Naive thymus-derived CD4-positive, alpha-beta T cell (primary cell): ENCODE results near the gene CNNM4. TPM values are rescaled to one million over a fixed set of nuclear protein-coding genes. Genes with fewer than 3 reads are reported as not detected.
A peak's percentile ranks its signal among the peaks of the same experiment; 100 is the strongest.

Experiments
- ATAC-seq: fragments of 150-1000 bp; cut with Tn5 transposase; 2 replicates; pipeline ENCODE4 v1.10.0; 2021; ENCODE audit warnings: mild to moderate bottlenecking, moderate library complexity
- CTCF ChIA-PET: fragments of 350-600 bp; sonication (Branson Sonifier 250); formaldehyde crosslinking; loops from one replicate; lab custom pipeline; 2021; ENCODE audit warnings: antibody characterized with exemption; lab: Charles Lee
- POLR2A ChIA-PET: fragments of 350-600 bp; sonication (Branson Sonifier 250); formaldehyde crosslinking; loops from one replicate; lab custom pipeline; 2021; ENCODE audit warnings: antibody characterized with exemption, inconsistent platforms; lab: Charles Lee
- DNase-seq, 9 donors: peaks; one replicate each; pipeline versions ENCODE4 v3.0.0 to v3.0.0-alpha.2; 2020 to 2022; ENCODE audit warnings: mixed read lengths in 1 of 9
- H3K27ac ChIP-seq: one replicate; pipeline ENCODE4 v1.7.0; 2013; ENCODE audit warnings: mild to moderate bottlenecking, low read depth, low read length, moderate library complexity
- H3K27me3 ChIP-seq, 2 donors: one replicate each; pipeline ENCODE4 v1.7.0; 2013; ENCODE audit warnings: low read length in 2 of 2, mild to moderate bottlenecking in 2 of 2, moderate library complexity in 2 of 2; ENCODE audit not compliant: control insufficient read depth in 2 of 2, insufficient read depth in 2 of 2
- H3K36me3 ChIP-seq, 3 experiments: 1 replicate in 2 of 3; 2 replicates in 1 of 3; pipeline ENCODE4 v1.7.0; 2013; ENCODE audit warnings: low read length in 3 of 3, mild to moderate bottlenecking in 3 of 3, moderate library complexity in 1 of 3; ENCODE audit not compliant: insufficient read depth in 3 of 3, control insufficient read depth in 2 of 3
- H3K4me1 ChIP-seq, 2 donors: one replicate each; pipeline ENCODE4 v1.7.0; 2013; ENCODE audit warnings: low read length in 2 of 2, mild to moderate bottlenecking in 2 of 2, moderate library complexity in 1 of 2; ENCODE audit not compliant: control insufficient read depth in 2 of 2, insufficient read depth in 2 of 2
- H3K4me3 ChIP-seq: 2 replicates; pipeline ENCODE4 v1.7.0; 2013; ENCODE audit warnings: mild to moderate bottlenecking, low read length
- H3K9me3 ChIP-seq, 3 experiments: 1 replicate in 2 of 3; 2 replicates in 1 of 3; pipeline ENCODE4 v1.7.0; 2013; ENCODE audit warnings: low read length in 3 of 3; ENCODE audit not compliant: control insufficient read depth in 2 of 3
- H3K27ac Mint-ChIP-seq, 9 donors: one replicate each; pipeline ENCODE4 v1.8.0; 2020 to 2022; ENCODE audit warnings: mixed read lengths in 9 of 9, mild to moderate bottlenecking in 8 of 9, moderate library complexity in 5 of 9, inconsistent platforms in 2 of 9
- H3K27me3 Mint-ChIP-seq, 5 donors: one replicate each; pipeline ENCODE4 v1.8.0; 2021 to 2022; ENCODE audit warnings: mixed read lengths in 5 of 5, mild to moderate bottlenecking in 1 of 5
- H3K36me3 Mint-ChIP-seq, 5 donors: one replicate each; pipeline ENCODE4 v1.8.0; 2020 to 2022; ENCODE audit warnings: mixed read lengths in 5 of 5, mild to moderate bottlenecking in 3 of 5, inconsistent platforms in 1 of 5
- H3K4me1 Mint-ChIP-seq, 7 donors: one replicate each; pipeline ENCODE4 v1.8.0; 2020 to 2022; ENCODE audit warnings: mixed read lengths in 7 of 7, mild to moderate bottlenecking in 3 of 7, inconsistent platforms in 1 of 7
- H3K4me3 Mint-ChIP-seq, 10 donors: one replicate each; pipeline ENCODE4 v1.8.0; 2020 to 2022; ENCODE audit warnings: mild to moderate bottlenecking in 10 of 10, mixed read lengths in 10 of 10, moderate library complexity in 6 of 10, inconsistent platforms in 2 of 10
- H3K9me3 Mint-ChIP-seq, 11 donors: one replicate each; pipeline ENCODE4 v1.8.0; 2020 to 2022; ENCODE audit warnings: mixed read lengths in 11 of 11, mild to moderate bottlenecking in 4 of 11, inconsistent platforms in 1 of 11, moderate library complexity in 1 of 11
- intact Hi-C, 2 donors: fragments of 100-400 bp; cut with micrococcal nuclease; formaldehyde crosslinking; loops; one replicate each; pipeline ENCODE4 v1.15.1; 2023
- polyA plus RNA-seq, 2 donors: library from polyadenylated mRNA; unstranded; fragments of 300-500 nt; fragmentation: Illumina TruSeq; gene quantifications; one replicate each; pipeline ENCODE4 v1.2.3, GENCODE V29; 2021
- total RNA-seq, 6 experiments: library from RNA in 5 of 6; stranded (reverse) in 5 of 6; gene quantifications; 1 replicate in 5 of 6; 2 replicates in 1 of 6; pipeline ENCODE4 v1.2.3 and lab custom pipeline; 2021 to 2026

The CNNM4 gene
- total and polyA plus RNA-seq, 7 experiments from 2014 or later, result 1.4 to 9.5 (median 5.1) TPM

GRCh38 chr2:96762529-96763311 is 2.0 kb downstream of the CNNM4 start:
- peaks cover 0 to 7% (median 4%) of the 10 kb centered on the region in 5 donors for H3K36me3 Mint-ChIP-seq
- H3K27ac Mint-ChIP-seq, result peak overlapping the region; percentile 16 to 92 (median 75)
- H3K4me1 Mint-ChIP-seq, result peaks cover 48 to 75% (median 64%) of the 10 kb centered on the region in 7 donors
- H3K4me3 Mint-ChIP-seq, result peak overlapping the region; percentile 70 to 96 (median 84)
- ATAC-seq (no peak), DNase-seq (peak in 2 of 9 donors; percentile 13 to 26)
- peak overlapping the region; percentile 83 for H3K4me3 ChIP-seq
- CTCF ChIA-PET, result interaction anchor here (0.6 to 4.8 kb wide), 15 partner anchors 10 to 588 kb away, joined by 3 to 40 read pairs (median 3); no protein-coding TSS in a partner anchor
- POLR2A ChIA-PET, result interaction anchor here (0.6 to 4.1 kb wide), 7 partner anchors 12 to 494 kb away, joined by 3 to 19 read pairs (median 4); partner anchors contain the start of gene CNNM3
- no peaks in the 10 kb centered on the region for H3K9me3 Mint-ChIP-seq
- intact Hi-C loops, result loop anchor here (5.0 to 10.0 kb wide), 12 partner anchors 40 to 1232 kb away; partner anchors contain the start of genes ANKRD39 (in 1 of the 2), ARID5A (in 1 of the 2), CIAO1 (in 1 of the 2) and CNNM3 (in 1 of the 2)
- H3K27ac ChIP-seq, result peak overlapping the region; percentile 35
- H3K27me3 Mint-ChIP-seq, result no peaks in the 10 kb centered on the region
- H3K9me3 ChIP-seq, result no peaks in the 10 kb centered on the region
- peaks cover 0 to 8% (median 0%) of the 10 kb centered on the region in 3 experiments for H3K36me3 ChIP-seq
- peaks cover 46 to 53% of the 10 kb centered on the region in 2 donors for H3K4me1 ChIP-seq
- no peaks in the 10 kb centered on the region for H3K27me3 ChIP-seq

- H3K27me3 ChIP-seq, result no peaks in the 10 kb centered on the region
- Mint-ChIP-seq H3K4me3 (peak overlapping the region; percentile 70 to 96 (median 84)), H3K27ac (peak overlapping the region in 4 of 9 donors; percentile 26 to 78 (median 70)), H3K27me3 (no peaks in the 10 kb centered on the region), H3K9me3 (no peaks in the 10 kb centered on the region), H3K36me3 (peaks cover 0 to 9% (median 4%) of the 10 kb centered on the region in 5 donors), H3K4me1 (peaks cover 55 to 76% (median 66%) of the 10 kb centered on the region in 7 donors)
- intact Hi-C loops, result loop anchor here (5.0 to 10.0 kb wide), 12 partner anchors 39 to 1231 kb away; partner anchors contain the start of genes ANKRD39 (in 1 of the 2), ARID5A (in 1 of the 2), CIAO1 (in 1 of the 2) and CNNM3 (in 1 of the 2)
- ChIA-PET POLR2A (interaction anchor here (0.6 to 4.1 kb wide), 6 partner anchors 40 to 494 kb away, joined by 3 to 17 read pairs (median 4); partner anchors contain the start of gene CNNM3), CTCF (interaction anchor here (0.8 to 4.8 kb wide), 11 partner anchors 11 to 237 kb away, joined by 3 to 40 read pairs (median 4); no protein-coding TSS in a partner anchor)
- DNase-seq (peak in 2 of 9 donors; percentile 14), ATAC-seq (no peak)
- no peaks in the 10 kb centered on the region for H3K9me3 ChIP-seq
- peaks cover 0 to 8% (median 0%) of the 10 kb centered on the region in 3 experiments for H3K36me3 ChIP-seq
- H3K4me1 ChIP-seq, result peaks cover 46 to 53% of the 10 kb centered on the region in 2 donors
- H3K4me3 ChIP-seq, result peak overlapping the region; percentile 83
- no peak overlapping the region for H3K27ac ChIP-seq
Measured at GRCh38 chr2:96763511-96764252, 3.0 kb downstream of the CNNM4 start.

DNA sequence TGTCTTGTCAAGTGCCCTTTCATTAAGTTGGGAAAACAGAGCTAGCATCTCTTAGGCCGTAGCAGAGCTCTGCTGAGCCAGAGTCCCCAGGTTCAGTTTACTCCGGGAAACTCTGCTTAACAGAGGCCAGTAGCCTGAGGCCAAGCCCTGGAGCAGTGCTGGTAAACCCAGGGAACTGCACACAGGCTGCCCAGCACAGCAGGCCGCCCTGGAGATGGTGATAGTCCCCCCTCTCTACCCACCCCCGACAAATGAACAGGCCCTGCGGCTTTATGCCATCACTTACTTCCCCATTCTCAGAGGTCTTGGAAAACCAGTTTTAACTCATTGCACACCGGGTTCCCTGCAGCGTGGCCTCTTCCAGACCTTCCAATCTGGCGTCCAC is 3.5 kb downstream of the CNNM4 start:
- POLR2A ChIA-PET, result interaction anchor here (1.6 to 4.1 kb wide), 2 partner anchors 52 to 226 kb away, joined by 3 to 17 read pairs; partner anchors contain the start of gene CNNM3
- Mint-ChIP-seq H3K4me1 (peaks cover 50 to 70% (median 63%) of the 10 kb centered on the region in 7 donors), H3K4me3 (peak overlapping the region; percentile 68 to 96 (median 78)), H3K27me3 (no peaks in the 10 kb centered on the region), H3K9me3 (no peaks in the 10 kb centered on the region), H3K36me3 (peaks cover 0 to 9% (median 4%) of the 10 kb centered on the region in 5 donors), H3K27ac (peak overlapping the region in 2 of 9 donors; percentile 55 to 64)
- ATAC-seq (no peak), DNase-seq (no peak)
- intact Hi-C loops, result loop anchor here (5.0 to 10.0 kb wide), 12 partner anchors 38 to 1231 kb away; partner anchors contain the start of genes ANKRD39 (in 1 of the 2), ARID5A (in 1 of the 2), CIAO1 (in 1 of the 2) and CNNM3 (in 1 of the 2)
- Histone ChIP-seq H3K4me3 (peak overlapping the region; percentile 83), H3K27ac (no peak overlapping the region), H3K4me1 (peaks cover 46 to 48% of the 10 kb centered on the region in 2 donors), H3K27me3 (no peaks in the 10 kb centered on the region), H3K36me3 (peaks cover 0 to 8% (median 0%) of the 10 kb centered on the region in 3 experiments), H3K9me3 (no peaks in the 10 kb centered on the region)
- CTCF ChIA-PET, result interaction anchor here (1.2 to 4.8 kb wide), 3 partner anchors 10 to 36 kb away, joined by 3 to 40 read pairs (median 6); no protein-coding TSS in a partner anchor

GRCh38 chr2:96767135-96767871 is 6.6 kb downstream of the CNNM4 start:
- no peaks in the 10 kb centered on the region for H3K27me3 ChIP-seq
- peaks cover 0 to 8% (median 0%) of the 10 kb centered on the region in 3 experiments for H3K36me3 ChIP-seq
- Mint-ChIP-seq H3K27me3 (no peaks in the 10 kb centered on the region), H3K4me1 (peaks cover 37 to 50% (median 48%) of the 10 kb centered on the region in 7 donors), H3K9me3 (no peaks in the 10 kb centered on the region), H3K27ac (no peak overlapping the region), H3K36me3 (peaks cover 0 to 9% (median 4%) of the 10 kb centered on the region in 5 donors), H3K4me3 (no peak overlapping the region)
- H3K4me3 ChIP-seq, result no peak overlapping the region
- ChIA-PET CTCF (interaction anchor here (0.6 kb wide), 1 partner anchor 14 kb away, joined by 3 read pairs; no protein-coding TSS in a partner anchor), POLR2A (interaction anchor here (0.9 kb wide), 1 partner anchor 130 kb away, joined by 4 read pairs; no protein-coding TSS in a partner anchor)
- ATAC-seq (no peak), DNase-seq (no peak)
- intact Hi-C loops, result loop anchor here (10.0 kb wide), 3 partner anchors 503 to 1227 kb away; partner anchors contain the start of genes CIAO1 (in 1 of the 2), COX5B (in 1 of the 2), TMEM127 (in 1 of the 2) and TMEM131 (in 1 of the 2)
- no peak overlapping the region for H3K27ac ChIP-seq
- H3K9me3 ChIP-seq, result no peaks in the 10 kb centered on the region
- peaks cover 23 to 24% of the 10 kb centered on the region in 2 donors for H3K4me1 ChIP-seq

DNA sequence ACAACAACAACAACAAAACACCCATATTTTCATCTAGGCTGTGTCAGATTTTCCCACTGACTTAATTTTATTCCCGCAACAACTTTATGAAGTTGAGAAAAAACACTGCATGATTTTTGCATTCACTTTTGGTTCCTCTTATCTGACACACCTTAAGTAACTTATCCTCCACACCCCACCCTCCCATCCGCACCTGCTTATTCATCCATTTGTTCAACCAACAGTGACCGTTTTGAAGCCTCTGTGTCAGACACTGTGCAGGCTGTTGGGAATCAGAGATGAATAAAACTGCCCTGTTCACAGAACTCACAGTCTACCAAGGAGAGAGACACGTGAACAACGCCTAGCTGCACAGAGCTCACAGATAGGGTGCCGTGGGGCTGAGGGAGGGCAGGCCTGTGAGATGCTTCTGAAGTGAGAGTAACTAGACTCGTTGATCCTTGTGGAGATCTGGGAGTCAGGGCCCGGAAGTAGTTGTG is 7.4 kb downstream of the CNNM4 start:
- Histone ChIP-seq H3K4me3 (no peak overlapping the region), H3K4me1 (peaks cover 18 to 23% of the 10 kb centered on the region in 2 donors), H3K36me3 (peaks cover 0 to 8% (median 0%) of the 10 kb centered on the region in 3 experiments), H3K9me3 (no peaks in the 10 kb centered on the region), H3K27ac (no peak overlapping the region), H3K27me3 (no peaks in the 10 kb centered on the region)
- H3K27me3 Mint-ChIP-seq, result no peaks in the 10 kb centered on the region
- peaks cover 0 to 8% (median 4%) of the 10 kb centered on the region in 5 donors for H3K36me3 Mint-ChIP-seq
- intact Hi-C loops, result loop anchor here (10.0 kb wide), 3 partner anchors 503 to 1227 kb away; partner anchors contain the start of genes CIAO1 (in 1 of the 2), COX5B (in 1 of the 2), TMEM127 (in 1 of the 2) and TMEM131 (in 1 of the 2)
- POLR2A ChIA-PET, result no interaction called here
- DNase-seq, result no peak
- peaks cover 32 to 50% (median 48%) of the 10 kb centered on the region in 7 donors for H3K4me1 Mint-ChIP-seq
- CTCF ChIA-PET, result interaction anchor here (1.0 kb wide), 1 partner anchor 220 kb away, joined by 3 read pairs; no protein-coding TSS in a partner anchor
- peak overlapping the region in 2 of 9 donors; percentile 42 to 78 for H3K27ac Mint-ChIP-seq
- no peak overlapping the region for H3K4me3 Mint-ChIP-seq
- H3K9me3 Mint-ChIP-seq, result no peaks in the 10 kb centered on the region
- ATAC-seq, result no peak
